OCI-LY1 (cell line): Measurements from ENCODE around the gene DUXB.

Experiments used
- CTCF ChIP-seq: fragments of 200-600 bp; sonication (generic), shearing (Covaris generic); IDR thresholded peaks from 2 replicates; pipeline ENCODE4 v1.5.1; 2017; ENCODE audit warnings: mild to moderate bottlenecking, antibody characterized with exemption, low read length, moderate library complexity, mixed read lengths
- EZH2 ChIP-seq: fragments of 200-600 bp; sonication (generic), shearing (Covaris generic); IDR thresholded peaks from 2 replicates; pipeline ENCODE4 v1.8.0; 2017; ENCODE audit warnings: borderline replicate concordance, mixed run types, mild to moderate bottlenecking, antibody characterized with exemption, low read length, moderate library complexity, mixed read lengths

GRCh38 chr16:75703306-75703705, 2.0 kb upstream of the DUXB start:
- no peak for TF ChIP-seq CTCF
- no peak for TF ChIP-seq EZH2
